SU-DHL-6 (cell line): ENCODE measurements around the gene MUC5AC.

Experiments
- H2AFZ ChIP-seq: fragments of 200-600 bp; sonication (generic); 2 replicates; pipeline ENCODE4 v1.6.1; 2014; ENCODE audit warnings: low read depth, mild to moderate bottlenecking, moderate library complexity, mixed read lengths, antibody characterized with exemption, low read length; ENCODE audit not compliant: severe bottlenecking
- H3F3A ChIP-seq: fragments of 200-600 bp; shearing (Covaris generic); 2 replicates; pipeline ENCODE4 v1.6.0; 2016; ENCODE audit warnings: antibody characterized with exemption, mild to moderate bottlenecking; ENCODE audit not compliant: insufficient read depth
- H3K27ac ChIP-seq: fragments of 200-600 bp; sonication (generic); 2 replicates; pipeline ENCODE4 v1.5.1; 2016; ENCODE audit warnings: low read depth, mild to moderate bottlenecking, low read length, moderate library complexity, mixed read lengths
- H3K27me3 ChIP-seq: fragments of 200-600 bp; sonication (generic), shearing (Covaris generic); 2 replicates; pipeline ENCODE4 v1.6.0; 2014; ENCODE audit warnings: mild to moderate bottlenecking, low read length
- H3K36me3 ChIP-seq: fragments of 200-600 bp; sonication (generic); 2 replicates; pipeline ENCODE4 v1.6.1; 2014; ENCODE audit warnings: mild to moderate bottlenecking, low read length, mixed read lengths
- H3K4me2 ChIP-seq: fragments of 300-600, 200-600 bp; shearing (Covaris generic), sonication (generic); 2 replicates; pipeline ENCODE4 v1.6.0; 2014; ENCODE audit warnings: low read length, low read depth, mild to moderate bottlenecking; ENCODE audit not compliant: poor library complexity, severe bottlenecking
- H3K4me3 ChIP-seq: fragments of 200-600 bp; sonication (generic); 2 replicates; pipeline ENCODE4 v1.5.1; 2014; ENCODE audit warnings: antibody characterized with exemption, low read length, mild to moderate bottlenecking, mixed read lengths; ENCODE audit not compliant: insufficient read depth, poor library complexity, severe bottlenecking
- H3K79me2 ChIP-seq: fragments of 200-600 bp; sonication (generic); 2 replicates; pipeline ENCODE4 v1.6.1; 2014; ENCODE audit warnings: mild to moderate bottlenecking, low read length, moderate library complexity; ENCODE audit not compliant: insufficient read depth
- H3K9ac ChIP-seq: fragments of 200-600 bp; sonication (generic); 2 replicates; pipeline ENCODE4 v1.7.0; 2014; ENCODE audit warnings: mild to moderate bottlenecking, low read length
- H3K9me2 ChIP-seq: fragments of 200-600 bp; sonication (generic); replicated peaks from 2 replicates; pipeline ENCODE4 v1.6.1; 2014; ENCODE audit warnings: low read length; ENCODE audit not compliant: insufficient read depth
- H3K9me3 ChIP-seq: fragments of 200-600 bp; sonication (generic); 2 replicates; pipeline ENCODE4 v1.6.1; 2014; ENCODE audit warnings: low read length, mixed read lengths; ENCODE audit not compliant: insufficient read depth
- H4K20me1 ChIP-seq: fragments of 200-600 bp; sonication (generic); 2 replicates; pipeline ENCODE4 v1.6.1; 2014; ENCODE audit warnings: low read depth, mild to moderate bottlenecking, antibody characterized with exemption, low read length, moderate library complexity, mixed read lengths
- CTCF ChIP-seq: fragments of 200-600 bp; sonication (generic); IDR thresholded peaks from one replicate; pipeline ENCODE4 v1.5.1; 2017; ENCODE audit warnings: antibody characterized with exemption, mild to moderate bottlenecking, low read length, moderate library complexity; ENCODE audit not compliant: insufficient read depth, poor library complexity, severe bottlenecking
- EZH2phosphoT487 ChIP-seq: fragments of 200-600 bp; sonication (generic), shearing (Covaris generic); conservative IDR thresholded peaks from 2 replicates; pipeline ENCODE4 v1.6.1; 2018; ENCODE audit warnings: mild to moderate bottlenecking, antibody characterized with exemption, low read length, moderate library complexity, mixed read lengths

The MUC5AC gene

GRCh38 chr11:1161410-1162137 lies 3.8 kb downstream of the MUC5AC start:
- H3K79me2 ChIP-seq: no peaks in the 10 kb centered on the region
- H3F3A ChIP-seq: no peaks in the 10 kb centered on the region
- H3K9me3 ChIP-seq: no peaks in the 10 kb centered on the region
- H3K27me3 ChIP-seq: no peaks in the 10 kb centered on the region
- TF ChIP-seq EZH2phosphoT487: no peak
- no peak for TF ChIP-seq CTCF
- no peak overlapping the region for H3K4me2 ChIP-seq
- H3K9me2 ChIP-seq: no peaks in the 10 kb centered on the region
- no peak overlapping the region for H2AFZ ChIP-seq
- H4K20me1 ChIP-seq: no peaks in the 10 kb centered on the region
- H3K4me3 ChIP-seq: no peak overlapping the region
- no peak overlapping the region for H3K9ac ChIP-seq
- H3K27ac ChIP-seq: no peak overlapping the region
- no peaks in the 10 kb centered on the region for H3K36me3 ChIP-seq

DNA sequence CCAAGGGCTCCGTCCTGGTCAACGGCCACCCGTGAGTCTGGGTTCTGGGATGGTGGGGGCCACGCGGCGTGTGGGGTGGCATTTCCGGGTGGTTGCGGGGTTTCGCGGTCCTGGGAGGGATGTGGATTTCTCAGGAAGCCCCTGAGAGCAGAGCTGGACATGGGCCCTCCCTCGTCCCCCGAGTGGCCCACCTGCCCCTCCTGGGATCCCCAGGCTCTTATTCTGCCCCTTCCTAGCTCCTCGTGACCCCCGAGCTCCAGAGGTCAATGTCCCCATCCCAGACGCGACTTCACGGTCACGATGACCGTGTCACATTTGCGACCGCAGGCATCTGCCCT lies 4.4 kb downstream of the MUC5AC start:
- Histone ChIP-seq H3K4me2 (no peak overlapping the region), H3K9me3 (no peaks in the 10 kb centered on the region), H3K79me2 (no peaks in the 10 kb centered on the region), H3F3A (no peaks in the 10 kb centered on the region), H3K9ac (no peak overlapping the region), H3K27ac (no peak overlapping the region), H2AFZ (no peak overlapping the region), H3K36me3 (no peaks in the 10 kb centered on the region), H3K27me3 (no peaks in the 10 kb centered on the region), H3K9me2 (no peaks in the 10 kb centered on the region), H4K20me1 (no peaks in the 10 kb centered on the region), H3K4me3 (no peak overlapping the region)
- no peak for TF ChIP-seq EZH2phosphoT487
- no peak for TF ChIP-seq CTCF

DNA sequence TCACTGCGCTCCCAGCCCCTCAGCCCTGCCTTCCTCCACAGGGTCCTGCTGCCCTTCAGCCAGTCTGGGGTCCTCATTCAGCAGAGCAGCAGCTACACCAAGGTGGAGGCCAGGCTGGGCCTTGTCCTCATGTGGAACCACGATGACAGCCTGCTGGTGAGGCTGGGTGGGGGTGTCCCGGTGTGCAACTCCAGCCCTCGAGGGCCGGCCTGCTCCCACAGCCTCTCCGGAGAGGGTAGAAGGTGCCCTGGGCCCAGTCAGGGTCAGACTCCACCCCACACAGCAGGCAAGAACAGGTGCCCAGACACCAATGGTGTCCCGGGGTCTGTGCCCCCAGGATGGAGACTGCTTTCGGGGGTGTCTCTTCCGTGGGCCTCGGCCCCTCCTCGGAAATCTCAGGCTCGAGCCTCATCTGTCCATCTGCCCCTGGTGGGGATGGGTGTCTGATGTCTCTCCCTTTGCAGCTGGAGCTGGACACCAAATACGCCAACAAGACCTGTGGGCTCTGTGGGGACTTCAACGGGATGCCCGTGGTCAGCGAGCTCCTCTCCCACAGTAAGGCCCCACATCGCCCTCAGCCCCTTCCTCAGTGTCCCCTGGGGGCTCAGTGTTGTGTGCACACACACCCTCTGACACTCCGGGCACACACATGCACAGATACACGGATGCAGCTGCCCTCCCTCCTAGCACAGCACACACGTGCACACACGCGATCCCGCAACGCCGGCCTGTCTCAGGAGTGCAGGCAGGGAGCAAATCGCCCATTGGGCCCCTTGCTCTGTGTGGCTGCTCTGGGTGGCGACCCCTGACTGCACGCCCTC lies 4.9 kb downstream of the MUC5AC start:
- Histone ChIP-seq H3F3A (no peaks in the 10 kb centered on the region), H3K9ac (no peak overlapping the region), H3K36me3 (no peaks in the 10 kb centered on the region), H4K20me1 (no peaks in the 10 kb centered on the region), H3K9me3 (no peaks in the 10 kb centered on the region), H3K4me2 (no peak overlapping the region), H3K79me2 (no peaks in the 10 kb centered on the region), H3K4me3 (no peak overlapping the region), H3K27ac (no peak overlapping the region), H3K27me3 (no peaks in the 10 kb centered on the region), H2AFZ (no peak overlapping the region), H3K9me2 (no peaks in the 10 kb centered on the region)
- TF ChIP-seq EZH2phosphoT487 (no peak), CTCF (no peak)
